Hematopoietic multipotent progenitor cell treated with erythropoietin and hydrocortisone succinate and interleukin-3 and kit ligand, for 17 days (in vitro differentiated cells): Measurements from ENCODE around the gene PAFAH1B1.
"Not testable (repeated sequence)": the region's sequence is repeated elsewhere in the genome, so short reads cannot be mapped to it uniquely, and the experiment has no call there.

Source experiments
- DNase-seq: peaks from one replicate; pipeline ENCODE4 v3.0.0-alpha.2; 2015; ENCODE audit warnings: low spot score

Gene PAFAH1B1

DNA sequence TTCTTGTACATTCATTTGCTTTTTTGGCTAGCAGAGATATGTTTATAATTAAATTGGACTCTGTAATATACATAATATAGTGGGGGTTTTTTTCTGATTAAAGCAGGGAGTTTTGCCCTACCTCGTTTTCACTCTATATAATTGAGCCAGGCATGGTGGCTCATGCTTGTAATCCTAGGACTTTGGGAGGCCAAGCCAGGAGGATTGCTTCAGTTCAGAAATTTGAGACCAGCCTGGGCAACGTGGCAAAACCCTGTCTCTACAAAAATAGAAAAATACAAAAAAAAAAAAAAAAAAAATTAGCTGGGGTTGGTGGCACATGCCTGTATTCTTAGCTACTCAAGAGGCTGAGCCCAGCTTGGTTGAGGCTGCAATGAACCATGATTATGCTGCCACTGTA lies 42.2 kb downstream of the PAFAH1B1 start:
- DNase-seq: no peak

DNA sequence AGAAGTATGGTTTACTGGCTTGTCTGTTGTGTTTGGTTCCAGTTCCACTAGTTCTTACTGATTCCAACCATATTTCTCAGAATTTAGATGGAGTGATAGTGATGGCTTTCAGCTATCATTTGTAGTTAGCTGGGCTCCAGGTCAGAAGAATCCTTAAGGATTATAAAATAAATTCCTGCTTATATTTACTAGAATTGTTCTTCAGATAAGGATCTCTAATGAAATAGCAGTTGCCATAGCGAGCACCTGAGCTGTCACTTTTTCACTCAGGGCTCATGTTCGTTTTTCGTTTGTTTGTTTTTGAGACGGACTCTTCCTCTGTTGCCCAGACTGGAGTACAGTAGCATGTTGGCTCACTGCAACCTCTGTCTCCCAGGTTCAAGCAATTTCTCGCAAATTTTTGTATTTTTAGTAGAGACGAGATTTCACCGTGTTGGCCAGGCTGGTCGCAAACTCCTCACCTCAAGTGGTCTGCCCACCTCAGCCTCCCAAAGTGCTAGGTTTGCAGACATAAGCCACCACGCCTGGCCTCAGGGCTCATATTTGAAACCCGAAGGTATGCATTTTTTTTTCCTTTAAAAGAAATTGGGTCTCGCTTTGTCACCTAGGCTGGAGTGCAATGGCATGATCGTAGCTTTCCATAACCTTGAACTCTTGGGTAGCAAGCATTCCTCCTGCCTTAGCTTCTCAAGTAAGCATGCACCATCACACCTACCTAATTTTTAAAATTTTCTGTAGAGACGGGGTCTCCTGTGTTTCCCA lies 42.9 kb downstream of the PAFAH1B1 start:
- DNase-seq: no peak

DNA sequence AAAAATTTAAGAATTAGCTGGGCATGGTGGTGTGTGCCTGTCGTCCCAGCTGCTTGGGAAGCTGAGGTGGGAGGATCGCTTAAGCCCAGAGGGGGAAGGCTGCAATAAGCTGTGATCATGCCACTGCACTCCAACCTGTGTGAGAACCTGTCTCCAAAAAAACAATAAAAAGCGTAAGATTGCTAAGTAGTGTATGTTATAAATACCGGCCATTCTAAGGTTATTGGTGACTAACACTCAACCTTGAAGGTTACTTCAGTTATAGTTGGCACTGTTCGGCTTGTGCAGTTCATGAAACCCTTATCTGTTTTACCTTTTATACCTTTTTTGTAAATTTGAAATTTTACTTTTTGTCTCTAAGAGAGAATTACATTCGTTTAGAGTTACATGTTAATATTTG lies 44.0 kb downstream of the PAFAH1B1 start:
- no peak for DNase-seq

DNA sequence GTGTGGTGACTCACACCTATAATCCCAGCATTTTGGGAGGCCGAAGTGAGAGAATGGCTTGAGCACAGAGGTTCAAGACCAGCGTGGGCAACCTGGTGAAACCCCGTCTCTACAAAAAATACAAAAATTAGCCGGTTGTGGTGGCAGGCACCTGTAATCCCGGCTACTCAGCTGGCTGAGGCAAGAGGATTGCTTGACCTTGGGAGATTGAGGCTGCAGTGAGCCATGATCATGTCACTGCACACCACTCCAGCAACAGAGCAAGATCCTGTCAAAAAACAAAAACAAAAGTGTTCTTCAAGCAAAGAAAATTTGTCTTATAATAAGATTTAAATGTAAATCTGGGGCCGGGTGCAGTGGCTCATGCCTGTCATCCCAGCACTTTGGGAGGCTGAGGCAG lies 51.5 kb downstream of the PAFAH1B1 start:
- DNase-seq: no peak

DNA sequence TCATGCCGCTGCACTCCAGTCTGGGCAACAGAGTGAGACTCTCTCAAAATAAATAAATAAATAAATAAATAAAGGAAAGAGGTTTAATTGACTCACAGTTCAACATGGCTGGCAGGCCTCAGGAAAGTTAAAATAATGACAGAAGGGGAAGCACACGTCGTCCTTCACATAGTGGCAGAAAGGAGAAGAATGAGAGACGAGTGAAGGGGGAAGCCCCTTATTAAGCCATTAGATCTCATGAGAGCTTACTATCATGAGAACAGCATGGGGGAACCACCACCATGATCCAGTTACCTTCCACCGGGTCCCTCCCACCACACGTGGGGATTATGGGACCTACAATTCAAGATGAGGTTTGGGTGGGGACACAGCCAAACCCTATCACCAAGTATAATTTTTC lies 54.5 kb downstream of the PAFAH1B1 start:
- no peak for DNase-seq

DNA sequence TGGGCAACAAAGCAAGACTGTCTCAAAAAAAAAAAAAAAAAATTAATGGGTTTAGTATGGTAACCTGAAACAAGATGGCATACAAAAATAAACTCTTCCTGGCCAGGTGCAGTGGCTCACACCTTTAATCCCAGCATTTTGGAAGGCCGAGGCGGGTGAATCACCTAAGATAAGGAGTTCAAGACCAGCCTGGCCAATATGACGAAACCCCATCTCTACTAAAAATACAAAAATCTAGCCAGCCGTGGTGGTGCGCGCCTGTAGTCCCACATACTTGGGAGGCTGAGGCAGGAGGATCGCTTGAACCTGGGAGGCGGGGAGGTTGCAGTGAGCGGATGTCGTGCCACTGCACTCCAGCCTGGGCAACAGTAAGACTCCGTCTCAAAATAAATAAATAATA lies 55.7 kb downstream of the PAFAH1B1 start:
- DNase-seq: no peak

DNA sequence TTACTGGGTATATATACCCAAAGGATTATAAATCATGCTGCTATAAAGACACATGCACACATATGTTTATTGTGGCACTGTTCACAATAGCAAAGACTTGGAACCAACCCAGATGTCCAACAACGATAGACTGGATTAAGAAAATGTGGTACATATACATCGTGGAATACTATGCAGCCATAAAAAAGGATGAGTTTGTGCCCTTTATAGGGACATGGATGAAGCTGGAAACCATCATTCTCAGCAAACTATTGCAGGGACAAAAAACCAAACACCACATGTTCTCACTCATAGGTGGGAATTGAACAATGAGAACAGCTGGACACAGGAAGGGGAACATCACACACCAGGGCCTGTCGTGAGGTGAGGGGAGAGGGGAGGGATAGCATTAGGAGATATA lies 59.5 kb downstream of the PAFAH1B1 start:
- DNase-seq: not testable (repeated sequence)

DNA sequence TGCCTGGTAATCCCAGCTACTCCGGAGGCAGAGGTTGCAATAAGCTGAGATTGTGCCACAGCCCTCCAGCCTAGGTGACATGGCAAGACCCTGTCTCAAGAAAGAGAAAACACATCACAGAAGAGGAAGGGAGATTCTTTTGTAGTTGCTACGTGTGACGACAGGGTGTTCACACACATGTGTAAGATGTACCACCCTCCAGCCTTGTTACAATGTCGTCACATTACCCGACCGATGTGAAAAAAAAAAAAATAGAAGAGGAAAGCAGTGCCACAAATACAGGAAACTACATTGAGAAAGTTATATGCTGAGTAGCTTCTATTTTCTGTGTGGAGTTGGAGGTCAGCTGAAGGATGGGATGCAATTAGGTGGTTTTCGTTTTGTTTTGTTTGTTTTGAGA lies 62.1 kb downstream of the PAFAH1B1 start:
- no peak for DNase-seq

DNA sequence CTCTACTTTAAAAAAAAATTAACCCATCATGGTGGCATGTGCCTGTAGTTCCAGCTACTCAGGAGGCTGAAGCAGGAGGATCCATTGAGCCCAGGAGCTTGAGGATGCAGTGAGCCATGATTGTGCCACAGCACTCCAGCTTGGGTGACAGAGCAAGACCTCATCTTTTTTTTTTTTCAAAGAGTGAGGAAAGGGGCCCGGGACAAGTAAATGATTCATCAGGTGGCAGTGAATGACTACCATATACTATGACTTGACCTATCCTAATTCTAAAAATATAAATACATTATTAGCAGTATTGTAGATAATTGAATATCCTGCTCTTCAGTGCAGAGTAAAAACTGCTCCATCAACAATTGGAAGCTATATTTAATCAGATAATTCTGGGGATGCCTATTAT lies 62.8 kb downstream of the PAFAH1B1 start:
- DNase-seq: no peak

DNA sequence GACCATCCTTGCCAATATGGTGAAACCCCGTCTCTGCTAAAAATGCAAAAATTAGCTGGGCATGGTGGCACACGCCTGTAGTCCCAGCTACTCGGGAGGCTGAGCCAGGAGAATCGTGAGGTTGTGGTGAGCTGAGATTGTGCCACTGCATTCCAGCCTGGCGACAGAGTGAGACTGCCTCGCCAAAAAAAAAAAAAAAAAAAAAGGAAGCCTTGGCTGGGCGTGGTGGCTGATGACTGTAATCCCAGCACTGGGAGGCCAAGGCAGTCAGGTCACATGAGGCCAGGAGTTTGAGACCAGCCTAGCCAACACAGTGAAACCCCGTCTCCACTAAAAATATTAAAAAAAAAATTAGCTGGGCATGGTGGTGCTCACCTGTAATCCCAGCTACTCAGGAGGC lies 65.9 kb downstream of the PAFAH1B1 start:
- not testable (repeated sequence) for DNase-seq

DNA sequence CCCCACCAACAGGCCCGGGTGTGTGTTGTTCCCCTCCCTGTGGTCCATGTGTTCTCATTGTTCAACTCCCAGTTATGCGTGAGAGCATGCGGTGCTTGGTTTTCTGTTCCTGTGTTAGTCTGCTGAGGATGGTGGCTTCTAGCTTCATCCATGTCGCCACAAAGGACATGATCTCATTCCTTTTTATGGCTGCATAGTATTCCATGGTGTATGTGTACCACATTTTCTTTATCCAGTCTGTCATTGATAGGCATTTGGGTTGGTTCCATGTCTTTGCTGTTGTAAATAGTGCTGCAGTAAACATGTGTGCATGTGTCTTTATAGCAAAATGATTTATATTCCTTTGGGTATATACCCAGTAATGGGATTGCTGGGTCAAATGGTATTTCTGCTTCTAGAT lies 67.0 kb downstream of the PAFAH1B1 start:
- not testable (repeated sequence) for DNase-seq

DNA sequence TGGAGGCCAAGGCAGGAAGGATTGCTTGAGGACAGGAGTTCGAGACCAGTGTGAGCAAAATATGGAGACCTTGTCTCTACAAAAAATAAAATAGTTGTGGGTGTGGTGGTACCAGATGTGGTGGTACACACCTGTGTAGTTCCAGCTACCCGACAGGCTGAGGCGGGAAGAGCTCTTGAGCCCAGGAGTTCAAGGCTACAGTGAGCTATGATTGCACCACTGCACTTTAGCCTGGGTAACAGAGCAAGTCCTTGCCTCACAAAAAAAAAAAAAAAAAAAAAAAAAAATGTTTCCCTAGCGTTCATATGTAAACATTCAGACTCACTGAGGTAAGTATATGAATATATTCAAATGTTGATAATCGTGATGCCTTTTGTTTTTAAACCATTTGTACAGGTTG lies 78.6 kb downstream of the PAFAH1B1 start:
- no peak for DNase-seq

DNA sequence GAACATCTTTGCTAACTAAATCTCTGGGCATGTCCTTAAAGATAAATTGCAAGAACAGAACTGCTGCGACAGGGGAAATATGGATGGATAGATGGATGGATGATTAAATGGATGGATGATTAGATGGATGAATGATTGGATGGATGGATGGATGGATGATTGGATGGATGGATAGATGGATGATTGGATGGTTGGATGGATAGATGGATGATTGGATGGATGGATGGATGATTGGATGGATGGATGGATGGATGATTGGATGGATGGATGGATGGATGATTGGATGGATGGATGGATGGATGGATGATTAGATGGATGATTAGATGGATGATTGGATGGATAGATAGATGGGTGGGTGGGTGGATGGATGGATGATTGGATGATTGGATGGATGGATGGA lies 85.8 kb downstream of the PAFAH1B1 start:
- DNase-seq: not testable (repeated sequence)

DNA sequence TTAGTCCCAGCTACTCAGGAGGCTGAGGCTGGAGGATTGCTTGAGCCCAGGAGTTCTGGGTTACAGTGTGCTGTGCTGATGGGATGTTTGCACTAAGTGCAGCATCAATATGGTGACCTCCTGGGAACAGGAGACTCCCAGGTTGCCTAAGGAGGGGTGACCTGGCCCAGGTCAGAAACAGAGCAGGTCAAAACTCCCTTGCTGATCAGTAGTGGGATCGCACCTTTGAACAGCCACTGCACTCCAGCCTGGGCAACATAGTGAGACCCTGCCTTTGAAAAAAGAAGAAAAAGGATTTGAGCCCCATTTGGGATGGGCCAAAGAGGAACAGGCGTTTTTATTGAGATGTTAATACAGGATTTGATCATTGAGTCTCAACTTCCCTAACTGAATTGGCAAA lies 87.5 kb downstream of the PAFAH1B1 start:
- no peak for DNase-seq

DNA sequence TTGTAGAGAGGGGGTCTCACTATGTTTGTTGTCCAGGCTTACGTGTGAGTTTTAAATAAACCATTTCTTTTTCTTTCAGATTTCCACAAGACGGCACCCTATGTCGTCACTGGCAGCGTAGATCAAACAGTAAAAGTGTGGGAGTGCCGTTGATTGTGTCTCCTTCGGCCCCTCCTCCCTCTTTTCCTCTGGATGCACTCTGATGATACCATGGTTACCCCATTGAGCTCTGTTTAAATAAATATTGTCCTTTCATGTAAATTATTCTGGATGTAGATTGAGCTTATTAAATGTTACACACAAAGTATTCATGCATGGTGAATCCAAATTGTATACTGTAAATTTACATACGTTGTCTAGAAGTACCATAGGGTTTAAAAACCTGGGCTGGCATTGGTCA lies 88.2 kb downstream of the PAFAH1B1 start:
- DNase-seq: no peak

DNA sequence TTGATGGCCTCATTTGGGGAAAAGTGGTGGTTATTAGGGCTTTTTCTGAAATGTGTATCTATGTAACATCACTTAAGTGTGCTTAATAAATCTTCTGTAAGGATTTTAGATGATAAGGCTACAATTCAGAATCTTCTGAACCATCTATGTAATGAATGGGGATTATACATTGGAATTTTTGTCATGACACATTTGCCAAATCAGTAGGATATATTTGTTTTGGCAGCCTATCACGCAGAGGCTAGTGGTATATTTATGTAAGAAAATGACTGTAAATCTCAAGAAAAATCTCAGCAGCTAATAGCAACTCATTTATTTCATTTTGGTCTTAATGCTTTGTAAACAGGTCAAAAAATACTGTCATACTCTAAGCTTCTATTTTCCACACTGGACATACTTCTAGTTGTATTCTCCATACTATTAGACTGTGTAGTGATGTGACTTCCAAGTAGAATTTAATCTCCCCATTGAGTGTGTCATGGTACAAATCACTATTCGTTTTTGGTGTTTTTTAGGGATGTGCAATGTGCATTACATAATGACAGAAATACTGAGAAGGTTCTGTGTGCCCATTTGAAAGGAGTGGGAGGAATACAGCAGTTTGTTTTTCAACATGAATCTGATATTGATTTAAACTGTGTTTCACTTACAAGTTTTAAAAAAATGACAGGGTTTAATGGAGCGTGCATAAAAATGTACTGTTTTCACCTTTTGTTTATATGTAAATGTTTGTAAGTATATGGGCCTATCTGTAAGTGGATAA lies 88.9 kb downstream of the PAFAH1B1 start:
- DNase-seq: no peak

DNA sequence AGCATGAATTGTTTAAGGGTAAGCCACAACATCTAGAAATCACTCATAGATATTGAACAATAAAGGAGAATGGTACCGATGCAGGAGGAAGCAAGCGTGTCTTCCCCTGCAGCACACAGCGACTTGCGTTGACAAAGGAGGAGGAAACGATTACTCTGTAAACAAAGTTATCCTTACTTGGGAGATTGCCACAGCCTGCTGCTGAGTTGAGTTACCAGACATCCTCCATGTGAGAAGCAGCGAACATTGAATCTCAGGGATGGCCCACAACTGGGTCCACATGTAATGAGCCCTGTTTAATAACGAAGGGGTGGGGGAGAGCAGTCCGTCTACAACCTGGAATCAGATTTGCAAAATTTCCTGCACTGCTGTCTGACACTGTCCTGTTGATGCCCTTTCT lies 90.5 kb downstream of the PAFAH1B1 start:
- DNase-seq: no peak

DNA sequence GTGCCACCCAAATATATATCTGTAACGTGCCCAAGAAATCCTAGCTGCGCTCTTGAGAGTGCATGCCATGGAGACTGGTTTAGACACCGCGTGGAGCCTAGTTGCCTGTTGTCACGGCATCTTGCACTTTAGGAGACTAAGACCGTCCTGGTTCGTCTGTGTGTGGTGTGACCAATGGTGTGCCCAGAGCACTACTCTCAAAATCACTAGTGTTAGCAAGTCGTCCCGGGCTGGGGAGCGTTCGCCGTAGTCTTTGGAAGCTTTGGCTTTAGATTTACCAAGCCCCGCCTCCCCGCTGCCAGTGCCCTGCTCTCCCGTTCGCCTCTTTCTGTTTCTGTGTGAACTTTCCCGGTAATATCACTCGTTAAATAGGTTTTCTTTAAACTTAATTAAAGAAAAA lies 91.1 kb downstream of the PAFAH1B1 start:
- DNase-seq: no peak

DNA sequence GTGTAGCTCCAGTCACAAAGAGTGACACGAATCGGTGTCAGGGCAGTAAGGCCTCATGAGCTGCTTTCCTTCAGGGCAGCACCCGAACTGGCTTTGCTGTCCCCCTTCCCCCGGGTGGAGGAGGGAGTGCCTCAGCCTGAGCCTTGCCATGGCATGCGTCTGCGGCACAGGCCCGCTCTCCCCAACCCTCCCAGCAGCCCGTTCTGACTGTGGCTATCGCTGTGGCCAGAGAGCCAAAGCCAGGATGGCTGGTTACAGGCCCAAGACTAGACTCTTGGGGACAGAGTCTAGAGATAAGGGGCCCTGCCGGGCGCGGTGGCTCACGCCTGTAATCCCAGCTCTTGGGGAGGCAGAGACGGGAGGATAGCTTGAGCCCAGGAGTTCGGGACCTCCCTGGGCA lies 92.2 kb downstream of the PAFAH1B1 start:
- DNase-seq: no peak

DNA sequence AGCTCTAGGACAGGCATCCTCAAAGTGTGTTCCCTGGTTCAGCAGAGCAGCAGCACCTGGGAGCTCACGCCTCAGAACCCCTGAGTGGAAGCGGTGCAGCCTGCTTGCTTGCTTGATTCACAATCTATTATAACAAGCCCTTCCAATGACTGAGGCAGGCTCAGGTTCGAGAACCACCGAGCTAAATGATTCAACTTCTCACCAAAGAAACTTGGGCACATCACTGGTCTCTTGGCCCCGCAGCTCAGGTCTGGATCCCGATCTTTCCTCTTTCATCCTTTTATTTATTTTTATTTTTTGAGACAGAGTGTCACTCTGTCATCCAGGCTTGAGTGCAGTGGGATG lies 93.6 kb downstream of the PAFAH1B1 start:
- no peak for DNase-seq

DNA sequence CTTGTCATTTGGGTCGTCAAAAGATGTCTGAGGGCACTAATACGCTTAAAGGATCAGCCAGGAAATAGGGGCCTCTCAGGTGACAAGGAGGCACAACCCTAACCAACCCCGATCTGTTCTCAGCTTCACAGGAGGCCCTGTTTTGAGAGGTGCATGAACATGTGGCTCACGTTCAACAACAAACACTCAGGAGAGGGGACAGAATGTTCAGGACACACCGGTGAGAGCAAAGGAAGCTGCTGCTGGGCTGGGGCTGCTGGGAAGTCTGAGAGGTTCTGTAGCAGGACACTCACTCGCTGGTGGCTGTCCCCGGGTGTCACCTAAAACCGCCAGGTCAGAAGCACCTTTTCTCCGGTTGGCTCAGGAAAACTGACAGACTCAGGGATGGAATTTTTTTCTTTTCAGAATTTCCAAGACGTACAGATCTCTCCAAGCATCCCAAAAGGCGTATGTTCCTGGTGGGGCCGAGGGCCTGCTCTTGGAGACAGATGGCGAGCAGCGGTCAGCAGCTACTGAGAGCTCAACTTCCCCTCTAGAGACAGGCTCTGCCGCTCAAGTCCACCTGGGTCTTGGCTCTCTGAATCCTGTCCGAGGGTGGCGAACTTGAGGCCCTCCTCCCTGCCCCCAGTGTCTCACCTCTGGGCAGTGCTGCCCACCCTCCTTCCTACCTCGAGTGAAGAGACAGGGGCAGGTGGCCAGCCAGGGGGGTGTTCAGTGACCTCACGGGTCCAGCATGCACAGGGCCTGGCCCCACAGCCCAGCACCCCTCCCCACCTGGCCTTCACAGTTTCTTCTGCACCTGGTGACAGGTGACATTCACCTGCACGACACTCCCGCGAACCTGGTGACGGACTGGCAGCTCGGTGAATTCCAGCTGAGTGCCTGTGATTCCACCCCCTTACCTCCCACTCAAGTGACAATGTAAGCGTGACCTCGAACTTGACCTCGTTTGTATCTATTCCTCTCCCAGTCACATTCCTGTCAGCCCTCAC lies 95.2 kb downstream of the PAFAH1B1 start:
- no peak for DNase-seq

DNA sequence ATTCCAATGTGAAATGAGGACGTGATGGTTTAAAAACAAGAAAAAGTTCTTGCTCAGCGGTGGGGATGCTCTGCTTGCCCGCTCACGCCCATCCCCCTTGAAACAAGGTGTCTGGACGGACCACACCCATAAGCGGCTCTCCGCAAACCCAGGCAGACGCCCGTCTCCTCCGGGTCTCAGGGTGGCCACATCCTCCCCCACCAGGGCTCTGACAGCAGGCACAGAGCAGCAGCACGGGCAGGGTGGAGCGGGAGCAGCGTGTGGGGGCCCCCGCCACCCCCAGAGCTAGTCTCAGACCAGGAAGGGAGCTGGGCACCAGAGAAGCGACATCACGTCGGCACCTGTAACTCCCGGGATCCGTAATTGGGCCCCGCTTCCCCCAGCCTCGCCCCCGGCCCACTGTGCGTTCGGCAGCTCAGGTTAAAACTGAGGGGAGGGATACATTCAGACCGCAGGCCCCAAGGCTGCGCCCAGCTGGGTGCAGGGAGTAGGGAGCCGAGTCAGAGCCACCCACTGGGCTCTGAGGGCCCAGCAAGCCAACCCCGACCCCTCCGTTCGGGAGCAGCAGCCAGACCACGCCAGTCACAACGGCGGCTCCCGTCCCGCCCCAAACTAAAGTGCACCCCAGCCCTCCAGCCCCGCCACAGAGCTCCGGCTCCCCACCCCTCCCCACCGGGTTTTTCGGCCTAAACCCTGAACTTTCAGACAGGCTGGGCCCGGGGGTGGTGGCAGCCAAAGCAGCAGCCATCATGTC lies 96.1 kb downstream of the PAFAH1B1 start:
- no peak for DNase-seq
